ENCODE data around the gene RASA3.
A peak's percentile ranks its signal among the peaks of the same experiment; 100 is the strongest.
"Not testable (repeated sequence)": the region's sequence is repeated elsewhere in the genome, so short reads cannot be mapped to it uniquely, and the experiment has no call there.

Gene RASA3

GRCh38 chr13:114155926-114156883 is 23.8 kb upstream of the RASA3 start:
- DNase-seq (ENCODE audit: low read depth in 2 of 2) = no peak

GRCh38 chr13:114155320-114155719 is 22.9 kb upstream of the RASA3 start:
- DNase-seq (ENCODE audit: low read depth in 2 of 2) = no peak

GRCh38 chr13:114154476-114154875 is 22.1 kb upstream of the RASA3 start:
- no peak for DNase-seq (ENCODE audit: low read depth in 2 of 2)

- no peak for DNase-seq (ENCODE audit: low read depth in 2 of 2)
Observed at GRCh38 chr13:114153485-114154080, 21.2 kb upstream of the RASA3 start.

GRCh38 chr13:114152831-114153371 is 20.5 kb upstream of the RASA3 start:
- no peak for DNase-seq (ENCODE audit: low read depth in 2 of 2)

- DNase-seq (ENCODE audit: low read depth in 2 of 2) = no peak
Observed at GRCh38 chr13:114152285-114152645, 19.8 kb upstream of the RASA3 start.

GRCh38 chr13:114151565-114152284 is 19.3 kb upstream of the RASA3 start:
- DNase-seq (ENCODE audit: low read depth in 2 of 2) = no peak

GRCh38 chr13:114151031-114151430 is 18.6 kb upstream of the RASA3 start:
- DNase-seq (ENCODE audit: low read depth in 2 of 2) = no peak

GRCh38 chr13:114149774-114150740 is 17.6 kb upstream of the RASA3 start:
- no peak for DNase-seq (ENCODE audit: low read depth in 2 of 2)

GRCh38 chr13:114148886-114149285 is 16.5 kb upstream of the RASA3 start:
- DNase-seq (ENCODE audit: low read depth in 2 of 2) = not testable (repeated sequence)

GRCh38 chr13:114148521-114148855 is 16.1 kb upstream of the RASA3 start:
- peak in 1 of 2 donors; percentile 68 for DNase-seq (ENCODE audit: low read depth in 2 of 2)

GRCh38 chr13:114147803-114148520 is 15.5 kb upstream of the RASA3 start:
- no peak for DNase-seq (ENCODE audit: low read depth in 2 of 2)

- no peak for DNase-seq (ENCODE audit: low read depth in 2 of 2)
Observed at GRCh38 chr13:114146629-114147028, 14.2 kb upstream of the RASA3 start.

GRCh38 chr13:114146173-114146572 is 13.8 kb upstream of the RASA3 start:
- no peak for DNase-seq (ENCODE audit: low read depth in 2 of 2)

- DNase-seq (ENCODE audit: low read depth in 2 of 2) = no peak
Observed at GRCh38 chr13:114145722-114146121, 13.3 kb upstream of the RASA3 start.

- no peak for DNase-seq (ENCODE audit: low read depth in 2 of 2)
Observed at GRCh38 chr13:114145256-114145655, 12.8 kb upstream of the RASA3 start.

- no peak for DNase-seq (ENCODE audit: low read depth in 2 of 2)
Observed at GRCh38 chr13:114144606-114145244, 12.3 kb upstream of the RASA3 start.

GRCh38 chr13:114143806-114144605 is 11.6 kb upstream of the RASA3 start:
- DNase-seq (ENCODE audit: low read depth in 2 of 2) = peak in 1 of 2 donors; percentile 44
